Glutamatergic neuron (in vitro differentiated cells): ENCODE results near the gene SPOCK1. TPM values are rescaled to one million over a fixed set of nuclear protein-coding genes. Genes with fewer than 3 reads are reported as not detected.

Source experiments
- DNase-seq: peaks from one replicate; pipeline ENCODE4 v3.0.0; 2022
- H3K27ac Mint-ChIP-seq: one replicate; pipeline ENCODE4 v1.8.0; 2020; ENCODE audit warnings: mild to moderate bottlenecking, mixed read lengths, inconsistent platforms; ENCODE audit not compliant: unreplicated experiment
- H3K27me3 Mint-ChIP-seq: one replicate; pipeline ENCODE4 v1.8.0; 2020; ENCODE audit warnings: mild to moderate bottlenecking, moderate library complexity, mixed read lengths, inconsistent platforms; ENCODE audit not compliant: unreplicated experiment
- H3K36me3 Mint-ChIP-seq: one replicate; pipeline ENCODE4 v1.8.0; 2020; ENCODE audit warnings: mild to moderate bottlenecking, mixed read lengths, inconsistent platforms; ENCODE audit not compliant: unreplicated experiment
- H3K4me1 Mint-ChIP-seq: one replicate; pipeline ENCODE4 v1.8.0; 2020; ENCODE audit warnings: mild to moderate bottlenecking, low read depth, mixed read lengths, inconsistent platforms; ENCODE audit not compliant: unreplicated experiment
- H3K4me3 Mint-ChIP-seq: one replicate; pipeline ENCODE4 v1.8.0; 2020; ENCODE audit warnings: mild to moderate bottlenecking, mixed read lengths, inconsistent platforms; ENCODE audit not compliant: unreplicated experiment
- H3K9me3 Mint-ChIP-seq: one replicate; pipeline ENCODE4 v1.8.0; 2020; ENCODE audit warnings: mild to moderate bottlenecking, moderate library complexity, mixed read lengths, inconsistent platforms; ENCODE audit not compliant: unreplicated experiment
- total RNA-seq: library from RNA; stranded (reverse); fragmentation: NEBNext Ultra II Directional; extraction: Animal tissue kit (Norgen Biotek cat#: 25700); gene quantifications from one replicate; pipeline ENCODE4 v1.2.1, GENCODE V29; 2021; ENCODE audit not compliant: unreplicated experiment
- TF ChIP-seq, protein P1 (sequence below): fragments of 200-600 bp; sonication (generic); IDR thresholded peaks from one replicate; pipeline ENCODE4 v1.5.0; 2021; ENCODE audit not compliant: partially characterized antibody, unreplicated experiment

The SPOCK1 gene
- total RNA-seq, 1 donor from 2014 or later: 25.4 TPM

DNA sequence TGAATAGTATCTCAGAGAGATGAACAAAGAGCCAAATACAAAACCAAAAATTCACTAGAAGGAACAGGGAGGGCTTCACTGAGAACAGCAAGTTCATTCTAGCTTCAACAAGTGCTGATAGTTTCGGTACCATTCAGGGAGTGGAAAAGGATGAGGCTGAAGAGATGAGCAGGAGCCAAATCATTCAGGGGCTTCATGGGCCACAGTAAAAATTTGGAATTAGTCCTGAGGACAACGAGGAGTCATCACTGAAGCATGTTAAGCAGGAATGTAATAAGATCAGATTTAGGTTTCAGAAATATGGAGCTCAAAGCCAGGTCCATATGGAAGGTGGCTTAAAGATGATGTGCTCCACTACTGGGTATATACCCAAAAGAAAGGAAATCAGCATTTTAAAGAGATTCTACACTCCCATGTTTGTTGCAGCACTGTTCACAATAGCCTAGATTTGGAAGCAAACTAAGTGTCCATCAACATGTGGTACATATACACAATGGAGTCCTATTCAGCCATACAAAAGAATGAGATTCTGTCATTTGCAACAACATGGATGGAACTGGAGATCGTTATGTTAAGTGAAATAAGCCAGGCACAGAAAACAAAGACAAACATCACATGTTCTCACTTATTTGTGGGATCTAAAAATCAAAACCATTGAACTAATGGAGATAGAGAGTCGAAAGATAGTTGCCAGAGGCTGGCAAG lies 36.2 kb downstream of the SPOCK1 start:
- TF ChIP-seq, protein P1, sequence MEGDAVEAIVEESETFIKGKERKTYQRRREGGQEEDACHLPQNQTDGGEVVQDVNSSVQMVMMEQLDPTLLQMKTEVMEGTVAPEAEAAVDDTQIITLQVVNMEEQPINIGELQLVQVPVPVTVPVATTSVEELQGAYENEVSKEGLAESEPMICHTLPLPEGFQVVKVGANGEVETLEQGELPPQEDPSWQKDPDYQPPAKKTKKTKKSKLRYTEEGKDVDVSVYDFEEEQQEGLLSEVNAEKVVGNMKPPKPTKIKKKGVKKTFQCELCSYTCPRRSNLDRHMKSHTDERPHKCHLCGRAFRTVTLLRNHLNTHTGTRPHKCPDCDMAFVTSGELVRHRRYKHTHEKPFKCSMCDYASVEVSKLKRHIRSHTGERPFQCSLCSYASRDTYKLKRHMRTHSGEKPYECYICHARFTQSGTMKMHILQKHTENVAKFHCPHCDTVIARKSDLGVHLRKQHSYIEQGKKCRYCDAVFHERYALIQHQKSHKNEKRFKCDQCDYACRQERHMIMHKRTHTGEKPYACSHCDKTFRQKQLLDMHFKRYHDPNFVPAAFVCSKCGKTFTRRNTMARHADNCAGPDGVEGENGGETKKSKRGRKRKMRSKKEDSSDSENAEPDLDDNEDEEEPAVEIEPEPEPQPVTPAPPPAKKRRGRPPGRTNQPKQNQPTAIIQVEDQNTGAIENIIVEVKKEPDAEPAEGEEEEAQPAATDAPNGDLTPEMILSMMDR: no peak
- Mint-ChIP-seq H3K4me1 (no peaks in the 10 kb centered on the region), H3K27ac (no peak overlapping the region), H3K27me3 (peaks cover 1% of the 10 kb centered on the region), H3K9me3 (no peaks in the 10 kb centered on the region), H3K4me3 (no peak overlapping the region), H3K36me3 (no peaks in the 10 kb centered on the region)
- no peak for DNase-seq

DNA sequence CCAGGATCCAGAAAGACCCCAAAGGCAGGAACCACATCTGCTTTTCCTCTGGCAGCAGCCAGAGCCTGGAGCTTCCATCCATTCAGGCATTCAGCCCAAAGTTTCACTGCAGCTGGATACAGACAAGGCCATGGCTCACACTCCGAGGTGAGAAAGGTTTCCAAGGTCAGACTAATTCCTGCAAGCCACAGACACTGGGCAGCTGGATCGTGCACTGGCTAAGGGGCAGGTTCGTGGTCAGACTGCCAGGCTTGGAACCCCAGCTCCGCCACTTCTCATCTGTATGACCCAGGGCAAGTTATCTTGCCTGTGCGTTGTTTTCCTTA lies 36.9 kb downstream of the SPOCK1 start:
- H3K27ac Mint-ChIP-seq: no peak overlapping the region
- no peaks in the 10 kb centered on the region for H3K9me3 Mint-ChIP-seq
- TF ChIP-seq, protein P1: no peak
- H3K4me3 Mint-ChIP-seq: no peak overlapping the region
- no peak for DNase-seq
- H3K36me3 Mint-ChIP-seq: no peaks in the 10 kb centered on the region
- no peaks in the 10 kb centered on the region for H3K4me1 Mint-ChIP-seq
- peaks cover 1% of the 10 kb centered on the region for H3K27me3 Mint-ChIP-seq

GRCh38 chr5:137461391-137462264 lies 37.5 kb downstream of the SPOCK1 start:
- H3K4me3 Mint-ChIP-seq: no peak overlapping the region
- peaks cover 1% of the 10 kb centered on the region for H3K27me3 Mint-ChIP-seq
- no peaks in the 10 kb centered on the region for H3K36me3 Mint-ChIP-seq
- TF ChIP-seq, protein P1: no peak
- H3K9me3 Mint-ChIP-seq: no peaks in the 10 kb centered on the region
- DNase-seq: no peak
- H3K27ac Mint-ChIP-seq: no peak overlapping the region
- no peaks in the 10 kb centered on the region for H3K4me1 Mint-ChIP-seq

DNA sequence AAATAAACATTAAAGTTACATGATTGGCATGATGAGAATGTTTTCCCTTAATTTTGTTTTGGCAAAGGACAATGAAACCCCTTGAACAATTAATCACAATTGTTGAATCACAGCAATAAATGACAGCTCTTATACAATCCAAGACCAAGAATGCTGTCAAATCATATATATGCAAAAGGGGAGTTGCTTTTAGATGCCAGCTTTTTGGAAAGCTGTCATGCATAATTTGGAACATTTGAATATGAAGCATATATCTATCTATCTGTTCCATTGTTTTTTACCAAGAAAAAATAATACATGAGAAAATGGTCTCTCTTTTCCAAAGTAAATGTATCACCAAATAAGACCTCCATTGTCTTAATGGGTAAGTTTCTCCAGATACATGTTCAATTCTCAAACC lies 44.5 kb downstream of the SPOCK1 start:
- Mint-ChIP-seq H3K27me3 (no peaks in the 10 kb centered on the region), H3K36me3 (no peaks in the 10 kb centered on the region), H3K27ac (no peak overlapping the region), H3K4me3 (no peak overlapping the region), H3K4me1 (no peaks in the 10 kb centered on the region), H3K9me3 (no peaks in the 10 kb centered on the region)
- DNase-seq: no peak
- TF ChIP-seq, protein P1: no peak

DNA sequence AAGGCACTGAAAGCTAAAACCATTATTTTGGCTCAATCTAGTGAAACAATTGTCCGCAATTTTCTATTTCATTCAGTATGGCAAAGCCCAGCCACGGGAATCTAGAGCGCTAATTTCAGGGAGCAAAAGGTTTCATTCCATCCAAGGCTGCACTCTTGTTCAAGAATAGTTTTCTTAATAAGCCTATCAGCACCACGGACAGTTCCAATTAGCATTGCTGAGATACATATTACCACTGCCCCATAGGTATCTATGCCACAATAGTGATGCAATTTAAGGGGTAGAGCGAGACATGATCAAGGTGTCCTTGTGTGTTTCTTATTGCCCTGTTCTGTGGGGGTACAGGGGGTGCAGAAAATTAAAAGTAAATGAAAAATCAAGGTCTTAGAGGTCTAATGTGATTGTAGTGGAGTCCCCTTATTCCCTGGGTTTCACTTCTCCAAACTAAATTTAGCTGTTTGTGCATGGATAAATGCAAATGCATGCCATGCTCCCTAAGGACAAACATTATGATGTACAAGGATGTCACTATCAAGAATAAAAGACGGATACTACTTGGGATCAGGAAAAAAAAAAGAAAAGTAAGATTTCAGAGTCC lies 45.5 kb downstream of the SPOCK1 start:
- Mint-ChIP-seq H3K27ac (no peak overlapping the region), H3K4me3 (no peak overlapping the region), H3K27me3 (no peaks in the 10 kb centered on the region), H3K9me3 (no peaks in the 10 kb centered on the region), H3K4me1 (no peaks in the 10 kb centered on the region), H3K36me3 (no peaks in the 10 kb centered on the region)
- no peak for DNase-seq
- TF ChIP-seq, protein P1: no peak
